HT-29 (cell line): ENCODE measurements around the gene INSM1. TPM values are rescaled to one million over a fixed set of nuclear protein-coding genes. Genes with fewer than 3 reads are reported as not detected.

Experiments
- DNase-seq: peaks from one replicate; pipeline ENCODE4 v3.0.0-alpha.2; 2015; ENCODE audit warnings: low spot score
- total RNA-seq: library from RNA; depleted of rRNA; stranded (reverse); fragments of >200 nt; shearing (Covaris generic); gene quantifications from 2 replicates; pipeline ENCODE4 v1.2.3, GENCODE V29; 2014

INSM1 gene
- total RNA-seq, 1 experiment from 2014 or later: 1.0 TPM

DNA sequence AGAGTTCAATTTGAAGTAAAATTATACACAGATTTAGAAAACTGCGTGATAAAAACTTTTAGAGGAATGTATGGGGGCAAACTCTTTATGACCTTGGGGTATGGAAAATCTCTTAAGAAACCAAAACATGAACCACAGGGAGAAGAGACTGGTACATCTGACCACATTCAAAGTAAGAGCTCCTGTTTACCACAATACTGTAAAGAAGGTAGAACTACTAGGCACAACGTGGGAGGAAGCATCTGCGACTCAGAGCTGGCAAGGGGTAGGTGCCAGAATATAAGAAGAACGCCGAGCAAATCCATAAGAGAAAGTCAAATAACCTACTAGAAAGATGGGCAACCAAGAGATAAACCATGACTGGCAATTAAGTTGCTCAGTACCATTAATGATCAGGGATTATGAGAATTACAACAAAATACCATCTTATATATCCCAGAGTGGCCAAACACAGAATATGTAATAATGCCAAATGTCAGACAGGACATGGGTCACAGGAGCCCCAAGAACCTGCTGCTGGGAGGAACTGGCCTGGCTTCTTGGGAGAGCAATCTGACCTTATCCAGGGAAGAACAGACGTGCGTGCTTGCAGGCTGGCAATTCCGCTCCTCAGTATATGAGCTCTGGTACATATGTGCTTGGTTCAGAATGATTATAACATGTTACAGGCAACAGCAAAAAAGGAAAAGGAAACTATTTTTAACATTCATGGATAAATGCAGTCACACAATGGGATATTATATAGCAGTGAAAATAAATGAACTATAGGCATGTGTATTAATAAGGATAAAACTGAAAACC, 50.2 kb downstream of the INSM1 start:
- no peak for DNase-seq
